HepG2 (cell line): ENCODE data around the gene RBM19. TPM values are rescaled to one million over a fixed set of nuclear protein-coding genes. Genes with fewer than 3 reads are reported as not detected.
A peak's percentile ranks its signal among the peaks of the same experiment; 100 is the strongest.

Source experiments
- ARNT ChIP-seq: fragments of 450-650 bp; IDR thresholded peaks from 2 replicates; pipeline ENCODE4 v1.6.1; 2017
- DMTF1 ChIP-seq: sonication (generic); formaldehyde crosslinking; IDR thresholded peaks from 2 replicates; pipeline ENCODE4 v1.4.0; 2020; ENCODE audit warnings: mild to moderate bottlenecking, missing genetic modification reagents
- FOXK1 ChIP-seq: sonication (generic); formaldehyde crosslinking; IDR thresholded peaks from 2 replicates; pipeline ENCODE4 v1.4.0; 2020; ENCODE audit warnings: low read depth, missing genetic modification reagents, borderline replicate concordance
- HDAC6 ChIP-seq: fragments of 200-600 bp; sonication (generic); IDR thresholded peaks from 2 replicates; pipeline ENCODE4 v1.7.0; 2017; ENCODE audit warnings: mild to moderate bottlenecking, antibody characterized with exemption, low read length, low read depth
- HNRNPK ChIP-seq: fragments of 200-400 bp; formaldehyde crosslinking; IDR thresholded peaks from 2 replicates; pipeline ENCODE4 v1.6.1; 2018; ENCODE audit warnings: low read length, low read depth, moderate library complexity, mild to moderate bottlenecking; ENCODE audit not compliant: poor library complexity, severe bottlenecking
- JARID2 ChIP-seq: sonication (generic); formaldehyde crosslinking; IDR thresholded peaks from 2 replicates; pipeline ENCODE4 v1.8.1; 2023; ENCODE audit warnings: missing genetic modification reagents, inconsistent platforms; ENCODE audit not compliant: insufficient replicate concordance
- KAT2B ChIP-seq: fragments of 150-350 bp; IDR thresholded peaks from 2 replicates; pipeline ENCODE4 v1.6.1; 2014; ENCODE audit warnings: low read depth, low read length, borderline replicate concordance
- NFAT5 ChIP-seq: sonication (generic); formaldehyde crosslinking; IDR thresholded peaks from 2 replicates; pipeline ENCODE4 v1.4.0; 2020; ENCODE audit warnings: missing genetic modification reagents
- POGZ ChIP-seq: sonication (generic); formaldehyde crosslinking; IDR thresholded peaks from 2 replicates; pipeline ENCODE4 v1.4.0; 2020; ENCODE audit warnings: mild to moderate bottlenecking, missing genetic modification reagents
- POLR2G ChIP-seq: fragments of 200-400 bp; formaldehyde crosslinking; IDR thresholded peaks from 2 replicates; pipeline ENCODE4 v1.6.1; 2018; ENCODE audit warnings: mild to moderate bottlenecking, low read depth, low read length, moderate library complexity
- RXRA ChIP-seq: sonication (generic); formaldehyde crosslinking; IDR thresholded peaks from 2 replicates; pipeline ENCODE4 v1.5.1; 2020; ENCODE audit warnings: missing genetic modification reagents
- TBX2 ChIP-seq: sonication (generic); formaldehyde crosslinking; IDR thresholded peaks from 2 replicates; pipeline ENCODE4 v1.5.0; 2020; ENCODE audit warnings: missing genetic modification reagents, mild to moderate bottlenecking, borderline replicate concordance
- TCF7 ChIP-seq: sonication (generic); IDR thresholded peaks from 2 replicates; pipeline ENCODE4 v1.6.1; 2016; ENCODE audit warnings: antibody characterized with exemption, low read depth
- TEAD3 ChIP-seq: optimal IDR thresholded peaks from 2 replicates; pipeline ENCODE3; 2016; ENCODE audit warnings: borderline replicate concordance
- YEATS2 ChIP-seq: sonication (generic); formaldehyde crosslinking; IDR thresholded peaks from 2 replicates; pipeline ENCODE4 v1.4.0; 2020; ENCODE audit warnings: missing genetic modification reagents, borderline replicate concordance
- ZBTB49 ChIP-seq: sonication (generic); formaldehyde crosslinking; IDR thresholded peaks from 2 replicates; pipeline ENCODE4 v1.4.0; 2020; ENCODE audit warnings: missing genetic modification reagents, borderline replicate concordance
- ZKSCAN8 ChIP-seq: IDR thresholded peaks from 2 replicates; pipeline ENCODE4 v1.6.1; 2016; ENCODE audit warnings: borderline replicate concordance, missing genetic modification reagents, missing compliant biosample characterization
- ZNF205 ChIP-seq: IDR thresholded peaks from 2 replicates; pipeline ENCODE4 v1.6.1; 2018; ENCODE audit warnings: missing biosample characterization, missing genetic modification reagents
- ZNF556 ChIP-seq: sonication (generic); formaldehyde crosslinking; IDR thresholded peaks from 2 replicates; pipeline ENCODE4 v1.4.0; 2020; ENCODE audit warnings: mild to moderate bottlenecking, missing genetic modification reagents, borderline replicate concordance
- ZNF558 ChIP-seq: sonication (generic); formaldehyde crosslinking; IDR thresholded peaks from 2 replicates; pipeline ENCODE4 v1.9.0; 2022; ENCODE audit warnings: mild to moderate bottlenecking, missing genetic modification reagents, borderline replicate concordance
- ZNF749 ChIP-seq: sonication (generic); formaldehyde crosslinking; IDR thresholded peaks from 2 replicates; pipeline ENCODE4 v1.8.0; 2022; ENCODE audit warnings: mild to moderate bottlenecking, missing genetic modification reagents, moderate library complexity, borderline replicate concordance
- polyA plus RNA-seq, 8 experiments: library from polyadenylated mRNA; depleted of rRNA in 3 of 8; stranded (reverse) in 7 of 8; unstranded in 1 of 8; fragments of >200 nt; fragmentation: Illumina TruSeq in 4 of 8; extraction: Trizol in 4 of 8; gene quantifications; 2 replicates each; pipeline versions ENCODE4 v1.2.1 to v1.2.3, GENCODE V29; 2011 to 2016; ENCODE audit warnings: low read depth in 4 of 8, missing spikeins in 1 of 8, mixed read lengths in 1 of 8; ENCODE audit not compliant: insufficient read depth in 1 of 8
- total RNA-seq, 5 experiments: library from RNA; depleted of rRNA; stranded (reverse); fragments of >200 nt; fragmentation: Illumina TruSeq; extraction: Trizol; gene quantifications; 2 replicates each; pipeline ENCODE4 v1.2.3, GENCODE V29; 2016; ENCODE audit warnings: low read depth in 1 of 5

Gene RBM19
- total and polyA plus RNA-seq, 2 of the 13 experiments (the other 11 are each of a cell fraction or from before 2014, with no cell fraction given), result 19.3 to 32.2 TPM

DNA sequence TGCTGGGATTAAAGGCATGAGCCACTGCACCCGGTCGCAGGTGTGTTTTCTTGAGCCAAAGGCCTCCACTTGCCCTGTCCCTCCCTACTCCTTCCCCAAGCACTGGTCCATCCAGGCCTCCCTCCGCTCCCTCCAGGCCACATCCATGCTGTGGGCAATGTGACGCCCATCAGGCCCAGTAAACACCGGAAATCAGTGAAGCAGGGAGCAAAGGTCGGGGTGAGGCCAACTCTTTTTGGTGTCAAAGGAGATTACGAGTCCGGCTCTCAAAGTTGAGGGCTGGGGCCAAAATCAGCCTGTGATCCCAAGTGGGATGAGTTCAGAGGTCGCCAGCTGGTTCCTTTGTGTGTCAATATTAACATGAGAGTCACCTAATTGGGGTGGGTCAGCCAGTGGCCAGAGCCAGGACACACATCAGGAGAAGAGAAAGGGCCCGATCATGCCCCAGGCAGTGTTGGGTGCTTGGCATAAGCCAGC, 195.7 kb downstream of the RBM19 start (continued):
- peak; percentile 78; the same call in 1 of the 2 replicates for TF ChIP-seq ZNF556
- peak; percentile 44; the same call in 1 of the 2 replicates for TF ChIP-seq ZNF749 (CRISPR knock-in tag)
- TF ChIP-seq ZNF558 (CRISPR knock-in tag), result no peak
- peak; percentile 97 for TF ChIP-seq RXRA (CRISPR knock-in tag)
- peak; percentile 83 for TF ChIP-seq TEAD3 (CRISPR knock-in tag)
- peak; percentile 61; the same call in 1 of the 2 replicates for TF ChIP-seq YEATS2 (CRISPR knock-in tag)
- peak; percentile 99 for TF ChIP-seq TBX2 (CRISPR knock-in tag)
- TF ChIP-seq HDAC6, result no peak
- peak; percentile 89 for TF ChIP-seq FOXK1
- TF ChIP-seq POGZ, result peak; percentile 94
- TF ChIP-seq DMTF1 (CRISPR knock-in tag), result no peak
- no peak for TF ChIP-seq JARID2
- no peak for TF ChIP-seq KAT2B
- TF ChIP-seq ZNF205, result peak; percentile 56; the same call in 1 of the 2 replicates
- peak; percentile 77 for TF ChIP-seq POLR2G
- peak; percentile 91 for TF ChIP-seq TCF7
- no peak for TF ChIP-seq HNRNPK
- TF ChIP-seq NFAT5, result no peak
- no peak for TF ChIP-seq ARNT
- TF ChIP-seq ZBTB49 (CRISPR knock-in tag), result peak; percentile 12; the same call in 1 of the 2 replicates
- TF ChIP-seq ZKSCAN8, result peak; percentile 88; the same call in 1 of the 2 replicates
